WERI-Rb-1 (cell line): Measurements from ENCODE around the gene TPRG1L.

Source experiments
- DNase-seq: peaks from one replicate; pipeline ENCODE4 v3.0.0-alpha.2; 2020
- H3K27ac ChIP-seq: fragments of 250-450 bp; sonication (Bioruptor Pico); 2 replicates; pipeline ENCODE4 v1.5.1; 2020; ENCODE audit warnings: mild to moderate bottlenecking, moderate library complexity
- H3K27me3 ChIP-seq: fragments of 250-450 bp; sonication (Bioruptor Pico); 2 replicates; pipeline ENCODE4 v1.5.1; 2021; ENCODE audit warnings: mild to moderate bottlenecking, low read depth, moderate library complexity; ENCODE audit not compliant: insufficient read depth, severe bottlenecking
- H3K36me3 ChIP-seq: fragments of 250-450 bp; sonication (Bioruptor Pico); 2 replicates; pipeline ENCODE4 v1.5.1; 2020; ENCODE audit warnings: mild to moderate bottlenecking, moderate library complexity
- H3K4me3 ChIP-seq: 2 replicates; pipeline ENCODE4 v1.5.1; 2011; ENCODE audit warnings: low read depth, mild to moderate bottlenecking, control low read depth, low read length
- H3K9me3 ChIP-seq: fragments of 250-450 bp; sonication (Bioruptor Pico); 2 replicates; pipeline ENCODE4 v1.5.1; 2021; ENCODE audit warnings: mild to moderate bottlenecking, moderate library complexity; ENCODE audit not compliant: severe bottlenecking
- CTCF ChIP-seq: IDR thresholded peaks from 2 replicates; pipeline ENCODE4 v1.5.1; 2011; ENCODE audit warnings: low read depth, mild to moderate bottlenecking, control low read depth, inconsistent platforms, low read length

Gene TPRG1L

GRCh38 chr1:3614755-3615742, 9.8 kb upstream of the TPRG1L start:
- Histone ChIP-seq H3K36me3 (no peaks in the 10 kb centered on the region), H3K27me3 (peaks cover 4% of the 10 kb centered on the region), H3K9me3 (no peaks in the 10 kb centered on the region), H3K4me3 (no peak overlapping the region), H3K27ac (no peak overlapping the region)
- peak; percentile 92 for TF ChIP-seq CTCF
- DNase-seq = peak; percentile 54

GRCh38 chr1:3616861-3617260, 8.0 kb upstream of the TPRG1L start:
- H3K36me3 ChIP-seq = no peaks in the 10 kb centered on the region

DNA sequence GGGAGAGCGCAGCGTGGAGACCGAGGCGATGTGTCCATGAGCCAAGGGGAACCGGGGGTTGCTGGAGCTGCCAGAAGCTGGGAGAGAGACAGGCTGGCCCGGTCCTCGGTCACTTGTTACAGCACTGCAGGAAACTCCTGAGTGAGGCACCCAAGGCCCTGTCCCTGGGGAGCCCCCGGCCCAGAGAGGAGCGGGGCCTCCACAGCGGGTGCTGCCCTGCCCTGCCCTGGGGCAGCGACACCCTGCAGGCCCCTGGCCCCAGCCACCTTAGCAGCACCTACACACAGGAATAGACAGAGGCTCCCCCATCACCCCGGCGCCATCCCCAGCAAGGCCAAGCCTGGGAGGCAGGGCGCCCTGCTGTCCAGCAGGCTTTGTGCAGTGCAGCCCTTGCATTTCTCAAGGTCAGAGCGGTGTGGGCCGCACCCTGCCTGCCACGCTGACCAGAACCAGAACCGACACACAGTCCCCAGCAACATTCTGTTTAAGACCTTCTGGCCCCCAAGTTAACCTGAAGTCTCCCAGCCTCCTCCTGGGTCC, 6.9 kb upstream of the TPRG1L start:
- Histone ChIP-seq H3K27ac (no peak overlapping the region), H3K4me3 (no peak overlapping the region), H3K27me3 (no peaks in the 10 kb centered on the region), H3K9me3 (no peaks in the 10 kb centered on the region), H3K36me3 (no peaks in the 10 kb centered on the region)
- DNase-seq = no peak
- TF ChIP-seq CTCF = no peak

More at GRCh38 chr1:3616861-3617260, 8.0 kb upstream of the TPRG1L start:
- DNase-seq = no peak
- Histone ChIP-seq H3K4me3 (no peak overlapping the region), H3K27me3 (peaks cover 3% of the 10 kb centered on the region), H3K27ac (no peak overlapping the region), H3K9me3 (no peaks in the 10 kb centered on the region)
- TF ChIP-seq CTCF = no peak

GRCh38 chr1:3618531-3618880, 6.3 kb upstream of the TPRG1L start:
- H3K27me3 ChIP-seq = no peaks in the 10 kb centered on the region
- no peaks in the 10 kb centered on the region for H3K36me3 ChIP-seq
- TF ChIP-seq CTCF = no peak
- no peak for DNase-seq
- no peaks in the 10 kb centered on the region for H3K9me3 ChIP-seq
- H3K27ac ChIP-seq = no peak overlapping the region
- no peak overlapping the region for H3K4me3 ChIP-seq

GRCh38 chr1:3618881-3619671, 5.7 kb upstream of the TPRG1L start:
- Histone ChIP-seq H3K27ac (no peak overlapping the region), H3K9me3 (no peaks in the 10 kb centered on the region), H3K27me3 (no peaks in the 10 kb centered on the region), H3K4me3 (no peak overlapping the region), H3K36me3 (no peaks in the 10 kb centered on the region)
- peak; percentile 74 for DNase-seq
- peak; percentile 81 for TF ChIP-seq CTCF
